ENCODE data around the gene RREB1.

RREB1 gene

DNA sequence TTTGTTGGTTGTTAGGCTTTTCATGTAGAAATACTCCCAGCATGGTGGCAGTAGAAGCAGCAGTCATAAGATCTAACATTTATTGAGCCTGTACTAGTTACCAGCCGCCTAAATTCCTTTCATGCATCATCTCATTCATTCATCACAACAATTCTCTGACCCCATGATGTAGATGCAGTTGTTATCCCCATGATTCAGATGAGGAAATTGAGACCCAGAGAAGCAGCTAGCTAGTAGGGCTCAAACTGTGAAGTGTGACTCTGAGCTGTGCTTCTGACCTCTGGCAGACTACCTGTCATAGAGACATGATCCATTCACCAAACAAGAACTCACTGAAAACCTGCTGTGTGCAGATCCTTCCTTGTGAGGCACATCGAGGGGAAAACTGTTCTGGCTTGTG, 16.9 kb downstream of the RREB1 start:
- no peak for TF ChIP-seq CTCF (IDR thresholded peaks at IDR 0.05; ENCODE audit: control insufficient read depth, extremely low read depth, insufficient read depth)

DNA sequence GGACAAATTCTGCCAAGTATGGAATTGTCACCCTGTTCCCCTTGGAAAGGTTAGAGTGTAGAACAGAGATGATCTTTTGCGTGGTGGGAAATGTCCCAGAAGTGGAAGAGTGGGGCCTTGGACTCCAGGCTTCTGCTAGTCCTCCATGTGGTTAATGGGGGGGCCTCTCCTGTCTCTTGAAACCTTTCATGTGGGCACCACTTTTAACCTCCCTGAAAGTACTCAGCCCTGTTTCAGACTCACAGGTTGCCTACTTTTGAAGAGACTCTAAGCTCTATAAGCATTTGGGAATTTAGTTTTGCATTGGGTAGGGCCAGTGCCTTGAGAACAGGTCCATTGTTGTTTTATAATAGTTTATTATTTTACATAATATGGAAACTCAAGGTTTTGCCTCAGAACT, 17.5 kb downstream of the RREB1 start:
- no peak for TF ChIP-seq CTCF (IDR thresholded peaks at IDR 0.05; ENCODE audit: control insufficient read depth, extremely low read depth, insufficient read depth)
- DNase-seq (ENCODE audit: low read depth), result no peak
- no peak overlapping the region for H3K4me3 ChIP-seq (ENCODE audit: low read depth, low read length)

More for the DNA sequence above, 16.9 kb downstream of the RREB1 start:
- no peak overlapping the region for H3K4me3 ChIP-seq (ENCODE audit: low read depth, low read length)
- DNase-seq (ENCODE audit: low read depth), result no peak

GRCh38 chr6:7126754-7127153, 19.0 kb downstream of the RREB1 start:
- H3K4me3 ChIP-seq (ENCODE audit: low read depth, low read length), result no peak overlapping the region
- DNase-seq (ENCODE audit: low read depth), result no peak
- TF ChIP-seq CTCF (IDR thresholded peaks at IDR 0.05; ENCODE audit: control insufficient read depth, extremely low read depth, insufficient read depth), result no peak

DNA sequence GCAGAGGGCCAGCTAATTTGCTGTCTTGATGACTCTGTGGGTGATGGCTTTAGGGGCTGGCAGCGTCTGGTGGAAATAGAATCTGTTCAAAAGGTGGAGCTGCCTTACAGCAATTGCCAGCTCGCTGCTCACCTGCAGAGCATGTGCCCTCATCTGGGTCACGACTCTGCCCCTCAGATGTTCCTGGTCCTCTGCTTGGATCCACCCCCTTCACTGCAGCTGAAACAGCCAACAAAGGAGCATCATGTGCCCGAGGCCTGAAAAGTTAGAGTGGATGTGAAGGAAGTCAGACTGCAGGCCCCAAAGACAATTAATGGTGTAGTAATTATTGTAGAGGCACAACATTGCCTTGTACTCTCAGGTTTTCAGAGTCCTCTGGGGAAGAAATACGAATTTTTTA, 19.9 kb downstream of the RREB1 start:
- no peak for DNase-seq (ENCODE audit: low read depth)
- TF ChIP-seq CTCF (IDR thresholded peaks at IDR 0.05; ENCODE audit: control insufficient read depth, extremely low read depth, insufficient read depth), result no peak
- no peak overlapping the region for H3K4me3 ChIP-seq (ENCODE audit: low read depth, low read length)

- no peak overlapping the region for H3K4me3 ChIP-seq (ENCODE audit: low read depth, low read length)
- DNase-seq (ENCODE audit: low read depth), result no peak
- TF ChIP-seq CTCF (IDR thresholded peaks at IDR 0.05; ENCODE audit: control insufficient read depth, extremely low read depth, insufficient read depth), result no peak
Measured at GRCh38 chr6:7129360-7129759, 21.6 kb downstream of the RREB1 start.

GRCh38 chr6:7129784-7130569, 22.2 kb downstream of the RREB1 start:
- H3K4me3 ChIP-seq (ENCODE audit: low read depth, low read length), result no peak overlapping the region
- TF ChIP-seq CTCF (IDR thresholded peaks at IDR 0.05; ENCODE audit: control insufficient read depth, extremely low read depth, insufficient read depth), result no peak
- no peak for DNase-seq (ENCODE audit: low read depth)

GRCh38 chr6:7131390-7131789, 23.6 kb downstream of the RREB1 start:
- no peak for DNase-seq (ENCODE audit: low read depth)
- TF ChIP-seq CTCF (IDR thresholded peaks at IDR 0.05; ENCODE audit: control insufficient read depth, extremely low read depth, insufficient read depth), result no peak
- H3K4me3 ChIP-seq (ENCODE audit: low read depth, low read length), result no peak overlapping the region
